ENCODE results near the gene TBCD.

TBCD gene

DNA sequence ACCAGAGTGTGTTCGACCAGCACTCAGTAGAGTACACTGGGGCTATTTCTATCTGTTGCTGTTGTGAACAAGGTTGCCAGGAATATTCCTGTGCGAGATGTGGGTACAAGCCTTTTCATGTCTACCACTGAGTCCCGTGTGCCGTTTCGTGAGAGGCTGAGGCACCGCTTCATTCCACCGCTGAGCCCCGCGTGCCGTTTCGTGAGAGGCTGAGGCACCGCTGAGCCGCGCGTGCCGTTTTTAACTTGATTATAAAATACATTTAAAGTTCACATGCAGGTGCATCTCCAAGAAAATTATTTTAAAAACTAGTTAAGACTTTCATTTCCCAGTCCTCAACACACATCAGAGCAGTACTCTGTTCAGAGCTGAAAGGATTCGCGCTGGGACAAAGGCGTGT is 166.6 kb downstream of the TBCD start:
- DNase-seq (ENCODE audit: low read depth in 1 of 2, low spot score in 1 of 2): no peak

DNA sequence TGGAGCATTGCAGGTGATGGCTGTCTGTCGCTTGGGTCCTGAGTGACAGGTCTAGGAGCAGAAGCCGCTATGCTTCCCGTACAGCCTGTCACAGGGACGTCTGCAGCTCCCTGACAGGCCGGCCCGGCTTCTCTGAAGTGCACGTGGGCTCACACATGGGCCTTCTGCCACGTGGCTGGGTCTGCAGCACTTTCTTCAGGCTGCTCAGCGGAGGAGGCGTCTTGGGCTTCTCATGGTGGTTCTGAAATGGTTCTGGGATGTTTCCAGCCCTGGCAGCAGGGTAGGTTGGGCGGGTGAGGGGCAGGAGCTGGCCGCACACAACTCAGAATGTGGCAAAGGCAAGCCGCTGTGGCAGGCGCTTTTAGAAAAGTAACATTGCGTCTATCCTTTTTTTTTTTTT is 168.3 kb downstream of the TBCD start:
- no peak for DNase-seq (ENCODE audit: low read depth in 1 of 2, low spot score in 1 of 2)

DNA sequence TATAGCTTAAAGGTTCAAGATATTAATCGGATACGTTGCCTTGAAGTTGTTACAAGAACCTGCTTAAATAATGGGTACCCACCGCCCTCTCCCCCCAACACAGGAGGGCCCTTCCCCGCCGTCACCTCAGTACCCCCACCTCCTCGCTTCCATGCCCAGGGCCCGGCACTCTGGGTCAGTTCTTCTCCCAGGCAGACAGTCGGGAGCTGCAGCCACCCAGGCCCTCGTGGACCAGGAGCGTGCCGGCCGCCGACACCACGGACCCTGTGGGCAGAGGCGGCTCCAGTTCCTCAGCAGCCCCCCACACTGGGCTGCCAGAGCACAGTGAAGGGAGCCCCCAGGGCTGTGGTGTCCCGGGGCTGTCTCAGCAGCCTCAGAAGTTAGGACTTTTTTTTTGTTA is 168.8 kb downstream of the TBCD start:
- DNase-seq (ENCODE audit: low read depth in 1 of 2, low spot score in 1 of 2): no peak

DNA sequence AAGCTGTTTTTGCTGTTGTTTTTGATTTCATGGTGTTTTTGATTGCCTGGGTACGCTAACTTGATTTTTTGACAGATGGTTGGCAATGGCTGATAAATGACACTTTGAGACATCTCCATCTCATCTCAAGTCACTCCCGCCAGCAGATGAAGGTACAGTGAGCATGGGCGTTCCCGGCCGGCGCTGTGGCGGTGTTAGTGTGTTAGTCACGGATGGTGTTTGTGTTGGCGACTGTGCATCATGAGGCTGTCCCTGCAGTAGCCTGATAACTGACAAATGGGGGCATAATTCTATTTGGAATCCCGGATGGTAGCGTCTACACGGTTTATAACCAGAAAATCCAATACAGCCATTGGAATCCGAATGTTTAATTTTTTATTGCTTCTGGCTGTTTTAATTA is 169.6 kb downstream of the TBCD start:
- no peak for DNase-seq (ENCODE audit: low read depth in 1 of 2, low spot score in 1 of 2)

DNA sequence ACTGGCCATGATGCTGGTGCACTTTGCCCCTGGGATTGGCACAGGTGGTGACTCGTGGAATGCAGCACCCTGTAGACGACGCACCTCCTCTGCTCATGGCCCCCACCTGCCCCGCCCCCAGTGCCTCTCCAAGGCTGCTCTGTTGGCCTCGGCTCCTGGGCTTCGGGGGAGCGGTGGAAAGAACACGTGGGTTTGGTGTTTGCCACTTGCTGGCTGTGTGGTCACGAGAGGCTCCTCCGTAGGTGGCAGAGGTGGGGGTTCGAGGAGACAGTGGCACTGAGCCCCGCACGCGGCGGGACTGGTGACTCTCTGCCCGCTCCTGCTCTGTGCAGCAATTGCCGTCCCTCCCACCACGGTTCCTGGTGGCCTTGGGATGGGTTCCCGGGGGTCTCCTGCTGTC is 170.8 kb downstream of the TBCD start:
- DNase-seq (ENCODE audit: low read depth in 1 of 2, low spot score in 1 of 2): no peak

DNA sequence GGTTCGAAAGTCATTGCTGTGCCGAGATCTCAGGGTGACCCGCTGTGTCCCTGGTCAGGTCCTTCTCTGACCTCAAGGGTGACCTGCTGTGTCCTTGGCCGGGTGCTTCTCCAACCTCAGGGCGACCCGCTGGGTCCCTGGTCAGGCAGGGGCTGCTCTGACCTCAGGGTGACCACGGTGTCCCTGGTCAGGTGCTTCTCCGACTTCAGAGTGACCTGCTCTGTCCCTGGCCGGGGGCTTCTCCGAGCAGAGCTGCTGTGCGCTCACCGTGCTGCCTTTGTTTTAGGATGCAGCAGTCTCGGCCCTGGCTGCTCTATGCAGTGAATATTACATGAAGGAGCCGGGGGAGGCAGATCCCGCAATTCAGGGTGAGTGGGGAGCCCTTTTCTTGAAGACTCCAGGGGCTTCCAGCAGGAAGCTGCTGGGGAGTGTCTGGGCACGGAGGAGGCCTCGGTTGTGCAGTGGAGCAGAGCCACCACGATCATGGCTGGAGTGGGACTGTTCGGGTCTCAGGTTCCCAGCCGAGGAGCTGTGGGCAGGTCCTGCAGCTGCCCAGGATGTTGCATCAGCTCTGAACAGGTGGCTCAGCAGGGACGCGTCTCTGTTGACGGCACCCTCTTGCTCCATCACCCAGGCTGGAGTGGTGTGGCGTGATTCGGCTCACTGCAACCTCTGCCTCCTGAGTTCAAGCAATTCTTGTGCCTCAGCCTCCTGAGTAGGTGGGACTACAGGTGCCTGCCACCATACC is 171.7 kb downstream of the TBCD start:
- DNase-seq (ENCODE audit: low read depth in 1 of 2, low spot score in 1 of 2): no peak

DNA sequence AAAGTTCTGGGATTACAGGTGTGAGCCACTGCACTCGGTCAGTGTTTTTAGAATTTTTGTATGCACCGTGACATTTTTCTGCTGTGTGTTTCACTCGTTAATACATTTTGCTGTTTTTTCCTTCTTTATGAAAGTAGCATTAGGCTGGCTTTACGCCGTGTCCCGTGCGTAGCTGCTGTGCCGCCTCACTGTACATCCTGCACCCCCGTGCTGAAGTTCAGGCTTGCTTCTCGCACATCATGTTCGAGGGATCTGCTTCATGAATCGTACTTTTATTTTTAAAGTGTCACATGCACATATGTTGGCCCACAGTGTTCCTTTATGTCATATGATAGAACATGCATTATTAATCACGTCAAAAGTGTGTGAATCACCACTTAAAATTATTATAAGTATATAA is 172.3 kb downstream of the TBCD start:
- no peak for DNase-seq (ENCODE audit: low read depth in 1 of 2, low spot score in 1 of 2)

DNA sequence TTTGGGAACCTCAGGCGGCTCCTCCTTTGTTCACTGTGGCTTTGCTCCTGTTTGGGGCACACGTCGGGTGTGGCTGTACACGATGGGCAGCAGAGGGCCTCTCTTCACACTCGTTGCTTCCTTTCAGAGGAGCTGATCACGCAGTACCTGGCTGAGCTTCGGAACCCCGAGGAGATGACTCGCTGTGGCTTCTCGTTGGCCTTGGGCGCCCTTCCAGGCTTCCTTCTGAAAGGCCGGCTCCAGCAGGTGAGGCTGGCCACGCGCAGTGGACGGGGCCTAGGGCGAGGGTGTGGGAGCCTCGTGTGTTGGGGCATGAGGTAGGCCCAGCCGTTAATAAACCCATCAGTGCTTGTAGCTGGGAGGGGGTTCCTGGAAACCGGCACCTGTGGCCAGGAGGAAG is 172.9 kb downstream of the TBCD start:
- no peak for DNase-seq (ENCODE audit: low read depth in 1 of 2, low spot score in 1 of 2)

DNA sequence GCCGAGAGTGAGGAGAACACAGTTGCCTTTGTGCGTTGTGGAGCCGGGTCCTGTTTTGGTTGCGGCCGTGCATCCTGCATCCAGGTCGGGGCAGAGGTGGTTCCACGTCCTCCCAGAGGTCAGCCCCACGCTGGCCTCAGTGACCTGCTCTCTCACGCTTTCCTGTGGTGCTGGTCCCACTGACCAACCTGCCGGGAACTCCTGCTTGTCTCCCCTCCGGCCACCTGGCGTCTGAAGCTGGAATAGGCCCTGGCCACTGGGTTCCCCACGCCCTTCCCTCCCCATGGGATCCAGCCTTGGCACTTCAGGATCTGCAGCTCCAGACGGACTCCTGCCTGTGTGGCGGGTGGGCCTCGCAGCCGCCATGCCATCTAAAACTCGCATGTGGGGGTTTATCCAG is 173.5 kb downstream of the TBCD start:
- no peak for DNase-seq (ENCODE audit: low read depth in 1 of 2, low spot score in 1 of 2)

DNA sequence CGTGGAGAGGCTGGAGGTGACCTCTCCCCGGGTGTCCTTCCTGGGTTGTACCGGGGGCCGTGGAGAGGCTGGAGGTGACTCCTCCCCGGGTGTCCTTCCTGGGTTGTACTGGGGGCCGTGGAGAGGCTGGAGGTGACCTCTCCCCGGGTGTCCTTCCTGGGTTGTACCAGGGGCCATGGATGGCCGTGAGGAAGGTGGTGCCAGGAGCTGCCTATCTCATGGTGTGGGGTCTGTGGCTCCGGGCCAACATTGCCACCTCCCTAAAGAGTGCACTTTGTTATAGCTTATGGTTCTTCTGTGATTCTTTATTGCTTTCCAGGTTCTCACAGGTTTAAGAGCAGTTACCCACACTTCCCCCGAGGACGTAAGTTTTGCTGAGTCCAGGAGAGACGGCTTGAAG is 174.2 kb downstream of the TBCD start:
- DNase-seq (ENCODE audit: low read depth in 1 of 2, low spot score in 1 of 2): no peak

DNA sequence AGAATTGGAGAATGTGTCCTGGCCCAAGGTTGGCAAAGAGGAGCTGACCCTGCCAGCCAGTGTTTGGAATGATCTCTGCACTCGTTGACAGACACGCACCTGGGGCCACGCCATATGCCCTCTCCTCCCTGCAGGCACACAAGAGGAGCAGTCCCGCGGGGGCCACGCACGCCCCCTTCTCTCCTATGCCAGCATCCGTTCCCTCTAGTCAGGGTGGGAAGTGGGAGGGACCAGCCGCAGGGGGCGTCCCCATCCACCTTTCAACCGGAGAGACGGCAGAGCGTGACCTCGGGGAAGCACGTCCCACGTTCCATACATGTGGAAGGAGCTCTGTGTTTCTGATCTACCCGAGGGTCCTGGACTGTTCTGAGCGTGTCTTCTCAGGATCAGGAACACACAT is 174.9 kb downstream of the TBCD start:
- DNase-seq (ENCODE audit: low read depth in 1 of 2, low spot score in 1 of 2): no peak

DNA sequence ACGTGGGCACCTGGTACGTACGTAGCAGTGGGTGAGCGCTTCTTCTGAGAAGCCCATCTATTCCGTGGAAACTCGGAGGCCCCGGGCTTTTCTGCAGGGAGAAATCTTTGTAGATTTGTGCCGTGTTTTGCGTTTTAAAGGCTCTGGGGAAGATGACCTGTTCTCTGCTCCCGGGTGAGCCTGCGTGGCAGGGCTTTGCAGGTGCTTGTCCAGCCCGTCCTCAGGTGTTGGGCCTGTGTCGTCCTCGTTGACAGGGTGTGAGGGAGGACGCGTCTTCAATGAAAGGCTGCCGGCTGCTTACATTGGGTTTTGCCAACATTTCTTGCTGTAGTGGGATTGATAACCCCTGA is 175.4 kb downstream of the TBCD start:
- DNase-seq (ENCODE audit: low read depth in 1 of 2, low spot score in 1 of 2): no peak

DNA sequence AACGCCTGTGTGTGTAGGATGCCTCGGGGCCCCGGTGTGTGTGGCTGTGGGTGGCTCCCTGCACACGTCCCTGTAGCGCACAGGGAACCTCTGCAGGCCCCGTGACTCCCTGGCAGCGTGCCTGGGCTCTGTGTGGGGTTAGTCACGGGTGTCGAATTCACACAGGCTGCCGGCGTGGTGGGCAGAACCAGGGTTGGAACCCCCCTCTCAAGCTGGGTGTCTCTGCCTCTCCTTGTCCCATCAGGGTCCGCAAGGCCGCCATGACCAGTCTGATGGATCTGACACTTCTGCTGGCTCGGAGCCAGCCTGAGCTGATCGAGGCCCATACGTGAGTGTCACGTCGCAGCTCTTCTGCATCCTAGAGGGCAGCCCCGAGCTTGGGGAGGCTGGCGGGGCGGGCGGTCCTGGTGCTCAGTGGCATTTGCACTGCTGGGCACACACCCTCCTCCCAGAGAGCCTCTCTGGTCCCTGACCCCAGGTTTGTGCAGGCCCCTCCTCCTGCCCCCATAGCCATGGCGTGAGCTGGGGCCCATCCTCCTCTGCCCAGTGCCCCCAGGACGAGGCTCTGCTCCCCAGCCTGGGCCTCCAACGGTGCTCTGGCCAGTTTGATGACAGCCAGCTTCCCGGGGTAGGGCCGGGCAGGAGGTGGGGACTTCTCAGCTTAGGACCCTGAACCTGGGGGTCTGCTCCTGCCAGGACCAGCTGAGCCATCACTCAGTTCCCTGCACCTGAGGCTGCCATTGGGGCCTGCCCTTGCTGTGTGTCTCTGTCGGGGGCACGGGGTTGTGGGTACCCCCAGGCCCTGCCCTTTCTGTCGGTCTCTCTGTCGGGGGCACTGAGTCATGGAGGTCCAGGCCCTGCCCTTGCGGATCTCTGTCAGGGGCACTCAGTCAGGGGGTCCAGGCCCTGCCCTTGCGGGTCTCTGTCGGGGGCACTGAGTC is 176.1 kb downstream of the TBCD start:
- DNase-seq (ENCODE audit: low read depth in 1 of 2, low spot score in 1 of 2): no peak

DNA sequence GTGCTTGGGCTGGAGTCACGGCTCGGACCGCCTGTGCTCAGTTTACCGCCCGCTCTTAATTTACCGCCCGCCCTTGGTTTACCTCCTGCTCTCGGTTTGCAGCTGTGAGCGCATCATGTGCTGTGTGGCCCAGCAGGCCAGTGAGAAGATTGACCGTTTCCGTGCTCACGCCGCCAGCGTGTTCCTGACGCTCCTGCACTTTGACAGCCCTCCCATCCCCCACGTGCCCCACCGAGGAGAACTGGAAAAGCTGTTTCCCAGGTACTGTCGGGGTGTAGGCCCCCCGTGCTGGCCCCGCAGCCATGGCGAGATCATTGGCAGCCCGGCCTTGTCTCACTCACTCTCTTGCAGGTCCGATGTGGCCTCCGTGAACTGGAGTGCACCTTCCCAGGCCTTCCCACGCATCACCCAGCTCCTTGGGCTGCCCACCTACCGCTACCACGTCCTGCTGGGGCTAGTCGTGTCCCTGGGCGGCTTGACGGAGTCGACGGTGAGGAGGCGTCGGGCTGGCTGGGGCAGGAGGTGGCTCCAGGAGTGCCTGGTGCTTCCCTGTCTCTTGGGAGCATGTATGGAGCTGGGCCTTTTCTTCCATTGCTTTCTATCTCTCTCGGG is 177.3 kb downstream of the TBCD start:
- DNase-seq (ENCODE audit: low read depth in 1 of 2, low spot score in 1 of 2): no peak

DNA sequence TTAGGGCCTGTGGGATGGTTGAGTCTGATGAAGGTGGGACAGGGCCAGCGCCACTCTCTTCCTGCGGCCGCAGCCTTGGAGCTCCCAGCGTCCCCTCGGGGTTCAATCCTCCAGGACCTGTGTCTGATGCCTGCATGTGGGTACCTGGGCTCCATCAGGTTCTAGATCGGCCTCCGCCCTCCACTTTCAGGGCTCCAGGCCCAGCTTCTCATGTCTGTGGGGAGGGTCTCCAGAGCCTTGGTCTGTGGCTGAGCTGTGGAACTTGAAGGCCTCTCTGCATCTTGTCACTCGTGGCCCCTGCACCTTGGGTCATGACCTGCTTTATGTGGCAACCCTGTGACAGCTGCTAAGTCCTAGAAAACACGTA is 177.8 kb downstream of the TBCD start:
- no peak for DNase-seq (ENCODE audit: low read depth in 1 of 2, low spot score in 1 of 2)

DNA sequence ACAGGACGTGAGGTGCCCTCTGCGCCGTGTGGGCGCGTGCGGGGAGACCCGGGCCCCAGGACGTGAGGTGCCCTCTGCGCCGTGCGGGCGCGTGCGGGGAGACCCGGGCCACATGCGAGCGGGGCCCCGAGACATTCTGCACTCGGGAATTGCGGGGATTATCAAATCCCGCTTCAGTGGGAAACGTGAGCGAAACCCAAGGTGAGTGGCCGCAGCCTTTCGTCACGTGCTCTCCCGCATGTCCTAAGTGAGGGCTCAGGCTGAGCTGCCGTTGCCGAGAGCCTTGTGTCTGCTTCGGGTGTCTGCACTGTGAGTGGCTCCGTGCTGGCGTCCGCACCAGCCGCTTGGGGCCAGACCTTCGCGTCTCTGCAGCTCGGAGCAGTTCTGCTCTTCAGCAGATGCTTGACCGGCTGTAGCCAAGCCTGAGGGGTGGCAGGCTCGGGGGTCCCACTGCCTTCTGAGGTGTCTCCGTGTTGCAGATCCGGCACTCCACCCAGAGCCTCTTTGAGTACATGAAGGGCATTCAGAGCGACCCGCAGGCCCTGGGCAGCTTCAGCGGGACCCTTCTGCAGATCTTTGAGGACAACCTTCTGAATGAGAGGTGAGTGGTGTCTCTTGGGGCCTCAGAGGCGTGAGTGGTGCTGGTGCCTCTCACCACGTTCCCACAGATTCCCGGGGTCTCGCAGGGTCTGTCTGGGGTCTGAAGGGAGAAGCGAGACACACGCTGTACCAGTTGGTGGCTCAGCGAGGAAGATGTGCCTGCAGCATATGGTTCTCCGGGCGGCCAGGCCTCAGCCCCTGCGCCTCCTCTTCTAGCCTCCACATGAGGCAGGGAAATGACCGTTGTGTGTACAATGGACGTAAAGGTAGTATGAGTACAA is 178.4 kb downstream of the TBCD start:
- DNase-seq (ENCODE audit: low read depth in 1 of 2, low spot score in 1 of 2): no peak

DNA sequence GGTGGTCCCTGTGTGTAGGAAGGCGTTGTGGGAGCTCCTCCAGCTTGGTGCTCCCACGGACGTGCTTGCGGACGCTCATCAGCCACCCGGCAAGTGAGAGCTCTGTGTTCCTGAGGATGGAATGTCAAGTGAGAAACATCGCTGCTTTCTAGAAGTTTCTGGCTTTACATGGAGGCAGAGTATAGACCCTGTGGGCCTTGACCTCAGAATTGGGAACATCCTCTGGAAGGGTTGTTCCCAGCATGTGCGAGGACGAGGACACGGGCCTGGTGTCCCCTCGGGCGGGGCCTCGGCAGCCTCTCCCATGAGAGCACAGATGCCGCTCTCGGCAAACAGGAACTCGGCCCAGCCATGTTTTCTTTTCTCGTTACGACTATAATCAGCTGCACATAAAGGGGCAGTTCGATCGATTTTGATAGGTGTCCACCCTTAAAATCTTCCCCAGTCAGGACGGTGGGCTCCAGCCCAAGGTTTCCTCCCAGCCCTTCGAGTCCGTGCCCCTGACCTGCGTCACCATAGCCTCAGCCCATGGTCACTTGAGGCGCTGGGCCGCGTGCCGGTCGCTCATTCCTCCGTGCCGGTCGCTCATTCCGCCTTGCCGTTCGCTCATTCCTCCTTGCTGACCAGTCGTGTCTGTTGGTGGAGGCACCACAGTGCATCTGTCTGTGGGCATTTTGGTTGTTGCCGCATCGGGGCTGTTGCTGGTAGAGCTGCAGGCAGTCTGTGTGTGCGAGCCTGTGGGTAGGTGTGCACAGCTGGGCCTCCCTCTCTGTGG is 179.2 kb downstream of the TBCD start:
- no peak for DNase-seq (ENCODE audit: low read depth in 1 of 2, low spot score in 1 of 2)

DNA sequence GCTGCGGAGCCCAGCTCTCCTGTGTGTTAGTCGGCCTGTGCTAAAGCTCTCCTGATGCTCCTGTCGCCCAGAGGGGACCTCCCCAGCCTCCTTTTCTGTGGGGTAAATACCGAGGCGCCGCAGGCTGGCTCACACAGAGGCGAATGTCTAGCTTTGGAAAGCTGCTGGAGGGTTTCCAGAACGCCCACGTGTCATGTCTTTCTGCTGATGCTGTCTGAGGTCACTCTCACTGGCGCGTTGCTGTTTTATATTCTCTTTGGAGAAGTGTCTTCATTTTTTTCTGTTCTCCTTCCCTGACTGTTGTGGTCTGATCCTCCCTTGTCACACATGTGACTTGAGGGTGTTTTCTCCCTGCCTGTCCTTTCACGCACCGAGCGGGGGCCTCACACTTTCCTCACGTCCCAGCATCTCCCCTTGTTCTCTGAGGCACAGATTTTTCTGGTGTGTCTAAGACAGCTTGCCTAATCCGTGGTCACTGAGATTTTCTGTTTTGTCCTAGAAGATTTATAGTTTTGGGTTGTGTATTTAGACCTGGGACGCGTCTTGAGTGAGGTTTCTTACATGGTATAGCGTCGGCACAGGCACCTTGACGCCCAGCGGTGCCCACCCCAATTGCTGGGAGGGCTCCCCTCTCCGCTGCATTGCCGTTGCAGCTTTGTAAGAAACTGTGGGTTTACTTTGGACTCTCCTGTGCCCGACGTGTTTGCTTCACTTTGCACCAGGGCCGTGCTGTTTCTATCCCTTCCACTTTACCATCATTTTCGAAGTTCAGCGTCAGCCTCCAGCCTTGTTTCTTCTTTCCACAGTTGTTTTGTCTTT is 180.0 kb downstream of the TBCD start:
- no peak for DNase-seq (ENCODE audit: low read depth in 1 of 2, low spot score in 1 of 2)

DNA sequence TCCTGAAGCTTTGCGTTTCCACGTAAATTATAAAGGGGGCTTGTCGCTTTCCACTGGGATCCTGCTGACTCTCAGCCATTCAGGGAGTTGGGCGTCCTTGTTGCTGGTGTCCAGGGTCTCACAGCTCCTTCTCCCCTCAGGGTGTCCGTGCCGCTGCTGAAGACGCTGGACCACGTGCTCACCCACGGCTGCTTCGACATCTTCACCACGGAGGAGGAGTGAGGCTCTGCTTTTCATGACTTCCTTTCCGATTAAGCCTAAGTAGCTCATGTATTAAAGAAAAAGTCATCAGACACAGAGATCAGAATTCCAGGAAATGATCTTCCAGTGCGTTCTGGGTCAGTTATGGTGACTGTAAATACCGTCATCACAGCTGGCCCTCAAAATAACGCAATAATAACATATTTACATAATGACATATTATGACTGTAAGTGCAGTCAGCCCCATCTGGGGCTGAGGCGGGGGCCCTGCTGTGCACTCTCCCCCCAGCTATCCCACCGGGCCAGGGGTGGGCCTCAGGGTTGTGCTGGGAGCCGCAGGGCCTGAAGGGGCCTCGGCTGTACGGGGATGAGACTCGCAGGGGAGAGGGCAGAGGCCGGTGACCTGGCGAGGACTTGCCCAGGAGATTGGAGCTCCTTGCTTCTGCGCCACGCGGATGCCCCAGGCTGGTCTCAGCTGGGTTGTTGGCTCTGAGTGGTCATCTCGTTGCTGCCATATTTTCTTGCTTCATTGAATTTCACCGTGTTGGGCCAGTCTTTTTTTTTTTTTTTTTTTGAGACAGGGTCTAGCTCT is 180.8 kb downstream of the TBCD start:
- no peak for DNase-seq (ENCODE audit: low read depth in 1 of 2, low spot score in 1 of 2)

Data from stimulated activated CD4-positive, alpha-beta T cell treated with anti-CD3 and anti-CD28 coated beads, Interleukin-15, amount 100 ng/mL, for 1 hour (primary cell).